HG03575 (cell line): ENCODE data around the gene DENND1A.

Source experiments
- ATAC-seq: cut with Tn5 transposase; IDR thresholded peaks from one replicate; pipeline ENCODE4 v1.9.1; 2021; ENCODE audit not compliant: unreplicated experiment, insufficient number of reproducible peaks, low FRiP score; ENCODE audit errors: extremely low read depth

The DENND1A gene

GRCh38 chr9:123796618-123797484, 133.1 kb downstream of the DENND1A start:
- no peak for ATAC-seq

DNA sequence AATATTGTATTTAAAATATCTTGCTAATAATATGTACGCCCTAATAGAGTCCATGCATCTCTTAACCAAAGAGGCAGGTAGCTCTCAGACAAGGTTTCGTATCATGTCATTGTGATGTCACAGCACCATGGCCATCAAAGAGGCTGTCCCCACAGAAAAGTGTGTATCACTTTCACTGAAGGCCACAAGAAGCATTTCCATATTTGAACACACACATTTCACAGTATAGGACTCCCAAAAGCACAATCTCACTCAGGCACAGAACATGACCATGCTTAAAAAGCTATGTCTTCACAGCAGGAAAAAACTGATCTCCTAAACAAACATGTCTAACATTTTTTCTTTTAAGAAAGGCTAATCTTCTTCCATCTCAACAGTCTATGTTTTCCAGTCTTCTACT, 133.8 kb downstream of the DENND1A start:
- no peak for ATAC-seq

DNA sequence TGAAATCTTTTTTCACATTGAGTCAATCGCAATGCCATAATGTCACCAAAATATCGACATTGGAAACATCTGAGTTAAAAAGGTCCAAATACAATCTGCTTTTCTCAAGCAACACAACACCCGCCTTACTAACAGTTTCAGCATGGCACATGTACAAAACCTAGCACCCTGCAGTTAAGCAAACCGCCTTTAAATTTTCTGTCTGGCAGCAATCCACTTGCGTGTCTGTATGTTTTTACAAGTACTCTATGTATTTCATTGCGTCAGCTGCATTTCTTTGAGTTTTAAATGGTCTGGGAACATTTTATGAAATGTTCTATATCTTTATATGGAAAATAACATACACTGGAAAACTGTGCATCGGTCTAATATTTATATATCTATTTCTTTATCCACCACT, 134.6 kb downstream of the DENND1A start:
- ATAC-seq: no peak

DNA sequence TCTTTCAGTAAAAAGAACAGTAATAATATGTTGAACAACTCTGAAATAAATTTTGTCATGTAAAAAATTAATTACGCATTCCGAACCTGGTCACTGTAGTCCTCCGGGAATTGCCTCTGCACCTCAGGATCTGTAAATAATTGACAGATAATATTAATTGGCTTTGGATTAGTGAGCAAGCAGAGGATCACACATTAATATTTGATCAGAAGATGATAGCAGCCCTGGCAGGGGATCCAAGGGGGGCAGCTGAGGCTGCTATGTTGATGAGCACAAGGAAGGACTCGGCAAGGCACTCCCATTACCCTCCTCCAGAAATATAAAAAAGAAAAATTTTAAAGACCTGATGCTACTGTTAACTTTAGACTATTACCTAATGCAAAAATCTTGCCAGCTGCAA, 137.4 kb downstream of the DENND1A start:
- no peak for ATAC-seq

DNA sequence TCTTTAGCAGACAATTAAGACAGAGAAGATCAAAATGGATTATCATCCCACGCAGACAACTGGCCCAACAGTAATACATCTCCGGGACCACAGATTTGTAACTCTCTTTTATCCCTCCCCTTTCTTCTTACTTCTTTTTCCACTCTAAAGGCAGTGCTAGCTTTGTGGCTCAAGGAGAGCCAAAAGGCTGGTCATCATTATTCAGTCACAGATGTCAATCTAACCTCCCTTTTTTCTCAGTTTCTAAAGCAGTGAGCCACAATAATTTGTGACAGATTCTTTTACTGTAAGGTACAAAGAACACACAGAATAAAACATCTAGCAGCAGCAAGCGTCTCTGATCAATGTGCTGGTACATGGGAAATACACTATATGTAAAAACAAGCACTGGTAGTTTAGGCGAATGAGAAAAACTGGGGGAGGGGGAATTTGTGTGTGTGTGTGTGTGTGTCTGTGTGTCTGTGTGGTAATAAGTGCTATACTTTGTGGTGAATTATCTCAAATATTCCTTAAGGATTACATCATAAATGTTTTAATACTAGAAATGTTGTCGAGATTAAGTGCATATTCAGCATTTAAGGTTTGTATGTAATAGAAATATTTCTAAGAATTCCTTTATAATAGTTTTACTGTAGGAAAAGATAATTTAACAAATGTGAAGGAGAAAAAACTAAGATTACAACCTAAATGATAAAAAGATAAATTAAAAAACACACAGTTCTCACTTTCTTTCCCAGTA, 140.2 kb downstream of the DENND1A start:
- no peak for ATAC-seq

DNA sequence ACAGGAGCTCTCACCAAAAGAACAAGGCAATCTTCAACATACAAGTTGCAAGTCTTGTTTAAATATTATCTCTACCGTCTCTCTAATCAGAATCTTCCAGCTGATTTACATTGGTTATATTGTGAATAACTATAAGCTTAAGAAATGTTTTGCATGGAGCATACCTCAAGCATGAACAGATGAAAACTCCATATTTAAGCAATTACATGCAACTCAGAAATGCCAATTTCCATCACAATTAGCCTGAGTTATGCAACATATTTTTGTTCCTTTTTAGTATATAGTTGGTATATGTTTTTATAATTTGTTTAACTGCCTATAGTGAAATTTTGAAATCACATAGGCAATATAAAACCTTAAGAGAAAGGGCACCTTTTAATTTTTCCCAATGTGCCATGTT, 142.5 kb downstream of the DENND1A start:
- ATAC-seq: no peak

DNA sequence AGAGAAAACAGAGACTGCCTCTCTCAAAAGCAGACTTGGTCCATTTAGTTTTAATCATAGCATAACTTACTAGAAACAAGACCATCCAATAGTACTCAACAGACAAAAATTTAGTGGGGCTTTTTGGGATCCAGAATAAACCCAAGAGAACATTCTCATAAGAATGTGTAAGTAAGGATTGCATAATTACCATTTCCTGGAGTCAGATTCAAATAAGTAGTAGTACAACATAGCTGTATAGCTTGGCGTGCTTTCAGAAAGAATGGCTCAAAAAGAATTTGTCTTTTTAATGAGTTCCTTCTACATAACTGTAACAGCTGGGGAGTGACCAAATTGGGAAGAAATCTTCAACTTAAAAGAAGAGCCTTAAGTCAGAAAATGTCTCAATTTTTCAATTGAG, 145.4 kb downstream of the DENND1A start:
- ATAC-seq: no peak

GRCh38 chr9:123778232-123778902, 151.6 kb downstream of the DENND1A start:
- ATAC-seq: no peak

DNA sequence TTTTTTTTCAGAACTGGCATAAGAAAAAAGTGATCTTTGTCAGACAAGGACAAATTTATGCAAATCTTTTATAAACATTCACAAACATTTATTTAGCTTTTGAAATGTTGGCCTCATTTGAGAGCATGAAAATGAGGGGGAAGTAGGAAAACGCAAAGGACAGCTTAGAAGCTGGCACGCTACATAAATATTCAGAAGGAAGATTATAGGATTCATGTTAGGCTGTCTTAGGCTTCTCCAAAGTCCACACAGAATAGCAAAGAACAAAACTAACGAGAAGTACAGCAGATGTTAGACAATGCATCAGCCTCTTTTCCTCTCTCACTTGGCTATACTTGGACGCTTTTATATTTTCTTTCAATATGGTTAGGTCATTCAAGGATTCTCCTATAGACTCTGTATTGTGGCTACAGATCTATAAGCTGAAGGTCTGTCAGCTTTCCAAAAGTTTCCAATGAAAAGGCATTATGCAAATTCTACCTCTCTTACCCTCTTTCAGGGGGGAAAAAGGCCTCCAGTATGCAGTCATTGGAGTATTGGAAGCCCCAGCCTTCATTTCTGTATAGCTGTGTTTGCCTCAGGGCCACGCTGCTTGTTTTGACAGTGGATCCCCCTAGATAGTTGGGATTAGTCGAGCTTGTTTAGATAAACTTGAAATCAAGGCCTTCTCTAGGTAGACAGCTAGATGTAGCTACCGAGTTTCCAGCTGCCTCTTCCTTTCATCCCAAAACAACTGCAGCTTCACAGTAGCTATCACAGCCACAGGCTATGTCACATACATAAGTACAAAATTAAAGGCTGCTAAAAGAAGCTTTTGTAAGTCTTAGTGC, 153.0 kb downstream of the DENND1A start:
- no peak for ATAC-seq

DNA sequence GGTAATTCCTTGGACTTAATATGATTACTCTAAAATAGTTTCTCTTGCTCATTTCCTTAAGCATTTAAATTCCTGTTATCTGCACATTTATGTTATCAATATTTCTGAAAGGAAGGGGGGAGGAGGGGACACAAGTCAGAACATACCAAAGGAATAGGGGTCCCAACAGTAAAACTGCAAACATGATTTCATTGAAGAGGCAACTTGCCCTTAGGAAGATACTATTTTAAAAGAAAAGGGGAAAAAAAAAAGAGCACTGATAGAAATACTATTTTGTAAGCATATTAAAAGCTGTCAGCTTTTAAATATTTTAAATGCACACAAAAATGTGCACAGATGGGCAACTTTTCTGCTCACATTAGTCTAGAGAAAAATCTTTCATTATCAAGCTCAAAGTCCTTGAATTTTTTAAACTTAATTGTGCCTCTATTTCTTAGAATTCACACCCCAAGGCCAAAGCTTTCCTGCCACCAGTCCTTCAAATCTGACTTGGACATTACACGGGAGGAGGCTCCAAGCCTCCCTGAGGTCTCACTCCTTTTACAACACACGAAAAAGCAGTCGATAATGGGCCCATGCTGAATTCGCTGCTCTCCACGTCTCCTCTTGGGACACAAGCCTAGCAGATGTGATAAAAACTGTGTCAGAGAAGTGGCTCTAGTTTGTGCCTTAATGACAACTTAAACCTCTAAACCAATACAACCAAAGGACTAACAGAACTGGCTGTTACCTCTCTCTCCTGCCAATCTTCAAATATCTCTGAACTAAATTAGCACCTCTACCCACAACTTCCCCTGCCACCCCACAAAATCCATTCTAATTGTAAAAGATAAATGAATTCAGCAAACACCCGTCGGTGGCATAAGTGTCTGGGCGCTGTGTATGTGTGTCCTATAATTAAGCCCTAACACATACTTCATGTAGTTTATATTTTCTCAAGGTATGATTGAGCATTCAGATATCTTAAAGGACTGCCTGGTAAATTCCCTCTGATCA, 154.3 kb downstream of the DENND1A start:
- ATAC-seq: no peak

GRCh38 chr9:123773783-123774182, 156.1 kb downstream of the DENND1A start:
- ATAC-seq: no peak

DNA sequence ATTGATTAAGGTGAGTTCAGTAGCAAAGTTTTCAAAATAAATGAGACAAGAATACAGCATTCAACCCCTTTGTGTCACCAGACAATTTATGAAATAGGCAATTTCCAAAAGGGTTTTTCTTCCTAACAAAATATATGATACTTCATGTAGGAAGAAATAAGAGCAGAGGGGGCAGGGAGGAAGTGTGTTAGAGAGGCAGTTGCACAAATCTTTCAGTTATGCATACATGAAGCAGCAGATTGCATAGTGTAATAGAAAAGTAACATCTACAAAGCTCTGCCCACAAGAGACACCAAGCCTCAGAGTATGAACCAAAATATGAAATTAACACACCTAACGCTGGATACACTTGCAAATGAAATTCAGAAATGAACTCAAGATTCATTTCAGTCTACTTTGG, 157.0 kb downstream of the DENND1A start:
- ATAC-seq: no peak

GRCh38 chr9:123772374-123772773, 157.6 kb downstream of the DENND1A start:
- no peak for ATAC-seq

GRCh38 chr9:123771690-123772089, 158.2 kb downstream of the DENND1A start:
- no peak for ATAC-seq

DNA sequence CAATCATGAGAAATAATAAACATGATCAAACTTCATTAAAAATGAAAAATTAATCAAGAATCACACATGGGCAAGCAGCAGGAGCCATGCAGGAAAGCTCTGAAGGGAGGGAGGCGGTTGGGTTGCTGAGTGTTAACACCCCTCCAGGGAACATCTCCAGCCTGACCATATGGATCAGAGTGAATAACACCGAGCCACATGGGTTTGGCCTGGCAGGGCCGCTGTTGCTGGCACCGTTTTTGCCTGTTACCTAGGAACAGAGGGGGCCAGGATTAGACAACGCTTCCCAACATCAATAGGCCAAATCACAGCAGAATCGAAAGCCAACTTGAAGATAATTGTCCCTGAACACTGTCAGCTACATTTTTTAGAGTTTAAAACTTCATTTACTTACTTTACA, 160.2 kb downstream of the DENND1A start:
- no peak for ATAC-seq

DNA sequence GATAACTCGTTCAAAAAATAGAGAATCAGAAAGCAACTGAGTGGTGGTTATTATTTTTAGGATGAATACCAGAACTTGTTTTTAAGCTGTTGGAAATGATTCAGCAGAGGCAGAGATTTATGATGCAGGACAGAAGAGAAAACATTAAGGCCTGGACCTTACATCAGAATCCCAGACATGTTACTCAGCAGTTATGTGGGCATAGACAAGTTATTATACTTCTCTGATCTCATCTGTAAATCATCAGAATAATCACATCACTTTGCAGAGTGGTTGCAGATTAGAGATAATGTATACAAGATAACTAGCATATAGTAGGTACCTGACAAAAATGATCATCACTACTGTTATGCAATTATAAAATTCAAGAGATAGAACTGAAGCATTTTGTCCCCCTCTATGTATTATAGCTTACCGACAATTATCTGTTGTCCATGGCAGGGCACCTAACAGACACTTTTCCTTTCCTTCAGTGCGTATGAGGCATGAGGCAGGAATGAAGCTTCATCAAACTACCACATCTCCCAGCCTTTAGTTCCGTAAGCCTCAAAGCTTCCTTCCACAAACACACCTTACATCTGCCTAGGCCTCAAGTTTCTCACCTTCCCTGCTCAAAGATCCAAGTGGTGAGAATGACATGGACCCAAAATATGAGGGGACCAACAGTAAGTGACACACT, 165.9 kb downstream of the DENND1A start:
- no peak for ATAC-seq

DNA sequence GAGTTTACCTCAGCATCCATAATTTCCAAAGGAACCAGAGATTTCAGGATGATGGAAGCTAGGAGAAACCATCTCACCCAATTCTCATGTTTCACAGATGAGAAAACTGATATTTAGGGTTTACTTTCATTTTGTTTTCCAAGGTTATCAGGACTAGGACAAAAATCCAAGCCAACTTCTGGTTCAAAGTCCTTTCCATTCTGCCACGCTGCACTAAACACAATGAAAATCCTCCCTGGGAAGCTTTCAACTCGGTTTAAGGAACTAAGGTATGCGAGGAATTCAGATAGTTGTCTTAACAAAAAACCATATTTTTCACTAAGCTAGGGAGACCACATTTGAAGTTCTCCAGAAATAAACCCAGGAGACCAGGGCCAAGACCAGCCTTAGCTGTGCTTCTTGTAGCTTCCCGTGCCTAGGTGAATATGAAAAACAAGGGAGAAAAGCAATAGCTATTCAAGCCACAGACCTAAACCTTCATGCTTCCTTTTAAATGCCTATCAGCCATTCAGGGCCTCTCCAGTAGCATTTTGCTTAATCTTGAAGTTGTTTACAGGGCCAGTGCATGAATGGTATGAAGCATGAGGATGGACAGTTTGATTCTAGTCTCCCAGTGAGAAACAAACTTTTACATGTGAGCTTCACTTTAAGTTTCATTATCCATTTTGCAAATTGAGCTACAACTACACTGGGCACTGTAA, 167.9 kb downstream of the DENND1A start:
- no peak for ATAC-seq
